GM10266 (cell line): ENCODE measurements around the gene PHF5A.

ENCODE experiments used
- DNase-seq: peaks from one replicate; pipeline ENCODE4 v3.0.0; 2012; ENCODE audit errors: extremely low spot score
- TF ChIP-seq, protein P1 (sequence below): IDR thresholded peaks from 2 replicates; pipeline ENCODE4 v1.5.1; 2012; ENCODE audit warnings: mild to moderate bottlenecking, low read depth; ENCODE audit not compliant: control insufficient read depth, insufficient read depth; ENCODE audit errors: missing control alignments

The PHF5A gene

DNA sequence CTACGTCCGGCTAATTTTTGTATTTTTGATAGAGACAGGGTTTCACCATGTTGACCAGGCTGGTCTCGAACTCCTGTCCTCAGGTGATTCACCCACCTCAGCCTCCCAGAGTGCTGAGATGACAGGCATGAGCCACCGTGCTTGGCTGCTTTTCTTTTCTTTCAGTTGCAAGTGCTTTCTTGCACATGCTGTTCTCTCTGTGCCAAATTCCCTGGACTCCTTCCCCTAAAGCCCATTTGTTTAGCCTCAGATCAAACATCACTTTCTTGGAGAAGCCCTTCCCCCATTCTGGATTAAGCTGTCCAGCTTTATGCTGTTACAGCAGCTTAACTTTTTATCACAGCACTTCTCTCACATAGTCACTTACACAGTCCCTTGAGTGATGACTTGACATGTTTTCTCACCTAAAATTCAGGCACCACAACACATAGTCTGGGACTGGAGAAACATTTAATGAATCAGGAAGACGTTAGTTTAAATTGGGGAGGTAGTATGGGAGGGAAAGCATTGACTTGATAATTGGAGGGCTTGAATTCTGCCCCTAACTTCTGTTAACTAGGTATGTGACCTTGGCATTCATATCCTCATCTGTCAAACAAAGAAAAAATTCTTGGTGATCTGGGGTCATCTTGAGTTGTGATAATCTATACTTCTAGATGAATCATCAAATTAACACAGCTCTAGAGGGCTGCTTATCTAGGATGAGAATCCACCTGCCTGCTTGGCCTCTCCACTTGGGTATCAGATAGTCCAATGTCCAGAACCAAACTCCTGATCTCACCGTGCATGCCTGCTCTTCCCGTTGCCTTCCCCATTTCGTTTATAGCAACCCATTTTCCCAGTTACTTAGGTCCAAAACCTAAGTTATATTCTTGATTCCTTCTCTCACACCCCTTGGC lies 18.8 kb upstream of the PHF5A start:
- DNase-seq, result no peak
- TF ChIP-seq, protein P1, sequence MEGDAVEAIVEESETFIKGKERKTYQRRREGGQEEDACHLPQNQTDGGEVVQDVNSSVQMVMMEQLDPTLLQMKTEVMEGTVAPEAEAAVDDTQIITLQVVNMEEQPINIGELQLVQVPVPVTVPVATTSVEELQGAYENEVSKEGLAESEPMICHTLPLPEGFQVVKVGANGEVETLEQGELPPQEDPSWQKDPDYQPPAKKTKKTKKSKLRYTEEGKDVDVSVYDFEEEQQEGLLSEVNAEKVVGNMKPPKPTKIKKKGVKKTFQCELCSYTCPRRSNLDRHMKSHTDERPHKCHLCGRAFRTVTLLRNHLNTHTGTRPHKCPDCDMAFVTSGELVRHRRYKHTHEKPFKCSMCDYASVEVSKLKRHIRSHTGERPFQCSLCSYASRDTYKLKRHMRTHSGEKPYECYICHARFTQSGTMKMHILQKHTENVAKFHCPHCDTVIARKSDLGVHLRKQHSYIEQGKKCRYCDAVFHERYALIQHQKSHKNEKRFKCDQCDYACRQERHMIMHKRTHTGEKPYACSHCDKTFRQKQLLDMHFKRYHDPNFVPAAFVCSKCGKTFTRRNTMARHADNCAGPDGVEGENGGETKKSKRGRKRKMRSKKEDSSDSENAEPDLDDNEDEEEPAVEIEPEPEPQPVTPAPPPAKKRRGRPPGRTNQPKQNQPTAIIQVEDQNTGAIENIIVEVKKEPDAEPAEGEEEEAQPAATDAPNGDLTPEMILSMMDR, result no peak

DNA sequence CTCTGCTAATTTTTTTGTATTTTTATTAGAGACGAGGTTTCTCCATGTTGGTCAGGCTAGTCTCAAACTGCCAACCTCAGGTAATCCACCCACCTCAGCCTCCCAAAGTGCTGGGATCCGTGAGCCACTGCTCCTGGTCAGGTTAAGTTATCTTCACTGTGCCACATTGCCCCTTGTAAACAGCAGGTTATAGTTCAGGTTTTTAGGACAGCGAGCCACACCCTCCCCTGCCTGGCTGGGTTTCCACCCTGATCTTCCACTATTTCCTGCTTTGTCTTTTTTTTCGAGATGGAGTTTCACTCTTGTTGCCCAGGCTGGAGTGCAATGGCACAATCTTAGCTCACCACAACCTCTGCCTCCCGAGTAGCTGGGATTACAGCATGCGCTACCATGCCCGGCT lies 16.5 kb upstream of the PHF5A start:
- DNase-seq, result no peak
- TF ChIP-seq, protein P1, result no peak

DNA sequence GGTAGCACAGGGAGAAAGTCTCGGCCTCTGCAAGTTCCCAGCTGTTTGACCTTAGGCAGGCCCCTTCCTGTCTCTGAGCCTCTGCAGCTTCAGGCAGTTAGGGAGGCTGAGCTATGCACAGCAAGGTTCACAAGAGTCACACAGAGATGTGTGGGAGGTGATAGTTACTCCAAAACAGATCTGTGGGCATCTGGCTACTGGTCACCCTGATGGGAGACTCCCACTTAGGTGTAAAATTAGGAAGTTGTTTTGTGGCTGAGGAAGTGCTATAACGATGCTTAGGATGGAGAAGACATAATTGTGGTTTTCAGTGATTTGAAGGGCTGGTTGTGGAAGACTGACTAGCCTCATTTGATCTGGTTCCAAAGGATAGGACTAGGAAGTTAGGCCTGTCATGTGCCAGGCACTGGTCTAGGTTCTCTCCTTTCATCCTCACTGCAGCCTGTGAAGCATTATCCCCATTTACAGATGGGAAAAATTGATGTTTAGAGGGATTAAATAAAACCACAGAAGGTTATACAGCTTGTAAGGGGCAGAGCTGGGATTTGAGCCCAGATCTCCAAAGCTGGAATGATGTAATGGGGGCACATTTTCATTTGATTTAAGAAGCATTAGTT lies 13.9 kb upstream of the PHF5A start:
- DNase-seq, result peak; percentile 34
- TF ChIP-seq, protein P1, result no peak

DNA sequence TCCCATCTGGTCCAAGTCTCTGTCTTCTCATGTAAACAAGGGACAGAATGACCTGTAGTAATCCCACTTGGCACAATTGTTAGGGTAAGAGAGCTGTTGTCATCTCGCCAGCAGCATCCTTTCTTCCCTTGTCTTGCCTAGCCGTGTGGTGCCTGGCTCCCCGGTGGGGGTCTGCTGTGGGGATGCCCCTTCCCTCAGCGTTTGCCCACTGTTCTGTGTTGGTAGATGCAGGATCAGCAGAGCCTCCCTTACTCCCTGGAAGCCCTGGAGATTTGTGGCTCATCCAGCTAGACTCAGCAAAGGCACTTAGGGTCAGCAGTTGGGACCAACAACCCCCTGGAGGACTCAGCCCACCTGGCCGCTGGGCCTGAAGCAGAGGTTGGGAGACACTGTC lies 13.4 kb upstream of the PHF5A start:
- no peak for DNase-seq
- TF ChIP-seq, protein P1, result no peak

DNA sequence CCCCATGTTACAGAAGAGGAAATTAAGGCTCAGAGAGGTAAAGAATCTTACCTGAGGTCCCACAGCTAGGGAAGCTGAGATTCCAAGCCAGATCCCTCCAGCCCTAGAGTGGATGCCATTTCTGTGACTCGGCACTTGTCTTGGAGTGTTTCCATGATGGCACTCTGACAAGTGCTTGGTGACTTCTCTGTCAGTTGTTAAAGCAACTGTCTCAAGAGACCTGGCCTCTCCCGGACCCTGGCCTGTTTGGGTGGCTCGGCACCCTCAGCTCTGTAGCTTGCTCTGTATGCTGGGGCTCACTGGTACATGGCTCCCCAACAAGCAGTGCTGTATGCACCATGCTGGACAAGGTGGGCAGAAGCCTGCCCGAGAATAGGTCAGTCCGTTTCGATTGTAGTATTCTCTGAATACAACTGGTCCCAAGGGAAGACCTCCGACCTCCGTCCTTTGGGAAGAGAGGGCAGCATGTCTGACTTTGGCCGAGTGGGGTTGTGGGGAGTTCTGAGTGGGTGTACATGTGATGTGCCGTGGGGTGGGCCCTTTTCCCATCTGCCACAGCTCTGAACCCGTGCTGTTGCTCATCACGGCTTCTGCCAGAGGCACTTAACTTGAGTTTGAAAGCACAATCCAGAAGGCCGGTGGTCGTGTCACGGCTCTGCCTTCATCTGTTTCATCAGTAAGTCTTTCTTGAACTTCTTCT lies 12.8 kb upstream of the PHF5A start:
- TF ChIP-seq, protein P1, result no peak
- DNase-seq, result no peak

DNA sequence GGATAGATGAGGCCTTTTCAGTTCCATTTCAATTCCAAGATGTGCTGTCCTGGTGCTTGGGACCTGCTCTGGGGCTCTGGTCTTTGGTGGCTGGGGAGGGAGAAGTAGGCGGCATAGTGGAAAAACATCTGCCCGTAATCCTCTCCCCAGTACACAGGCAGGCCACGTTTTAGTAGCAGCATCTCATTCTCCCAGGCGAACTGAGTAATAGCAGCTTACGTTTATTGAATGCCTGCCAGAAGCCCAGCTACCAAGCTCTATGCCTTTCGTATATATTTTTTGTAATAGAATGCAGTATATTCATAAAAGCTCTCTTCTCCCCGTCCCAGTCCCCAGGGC lies 11.9 kb upstream of the PHF5A start:
- TF ChIP-seq, protein P1, result no peak
- no peak for DNase-seq
